ENCODE data around the gene STARD10. TPM values are rescaled to one million over a fixed set of nuclear protein-coding genes. Genes with fewer than 3 reads are reported as not detected.

Gene STARD10
- total RNA-seq, 6 experiments from 2014 or later = 10.8 to 16.9 (median 15.8) TPM

GRCh38 chr11:72778535-72779494 is 15.0 kb downstream of the STARD10 start:
- Mint-ChIP-seq H3K9me3 (no peaks in the 10 kb centered on the region), H3K36me3 (ENCODE audit: low read depth) (no peaks in the 10 kb centered on the region), H3K27me3 (ENCODE audit: insufficient read depth) (peaks cover 5% of the 10 kb centered on the region), H3K27ac (no peak overlapping the region), H3K4me3 (no peak overlapping the region), H3K4me1 (ENCODE audit: low read depth) (peaks cover 3% of the 10 kb centered on the region)
- no peak for DNase-seq
- TF ChIP-seq CTCF (IDR thresholded peaks at IDR 0.05) = no peak

- Mint-ChIP-seq H3K27me3 (ENCODE audit: insufficient read depth) (peaks cover 5% of the 10 kb centered on the region), H3K36me3 (ENCODE audit: low read depth) (no peaks in the 10 kb centered on the region), H3K9me3 (no peaks in the 10 kb centered on the region), H3K4me3 (no peak overlapping the region), H3K4me1 (ENCODE audit: low read depth) (peaks cover 13% of the 10 kb centered on the region), H3K27ac (no peak overlapping the region)
- TF ChIP-seq CTCF (IDR thresholded peaks at IDR 0.05) = no peak
- no peak for DNase-seq
Measured at GRCh38 chr11:72777755-72778278, 16.0 kb downstream of the STARD10 start.

- H3K27me3 Mint-ChIP-seq (ENCODE audit: insufficient read depth) = peaks cover 5% of the 10 kb centered on the region
- no peak for DNase-seq
- H3K9me3 Mint-ChIP-seq = no peaks in the 10 kb centered on the region
- H3K36me3 Mint-ChIP-seq (ENCODE audit: low read depth) = no peaks in the 10 kb centered on the region
- no peak overlapping the region for H3K4me3 Mint-ChIP-seq
- H3K27ac Mint-ChIP-seq = no peak overlapping the region
- TF ChIP-seq CTCF (IDR thresholded peaks at IDR 0.05) = no peak
- peaks cover 21% of the 10 kb centered on the region for H3K4me1 Mint-ChIP-seq (ENCODE audit: low read depth)
Measured at GRCh38 chr11:72776844-72777754, 16.7 kb downstream of the STARD10 start.

- peaks cover 5% of the 10 kb centered on the region for H3K27me3 Mint-ChIP-seq (ENCODE audit: insufficient read depth)
- no peaks in the 10 kb centered on the region for H3K36me3 Mint-ChIP-seq (ENCODE audit: low read depth)
- no peak for TF ChIP-seq CTCF (IDR thresholded peaks at IDR 0.05)
- no peak overlapping the region for H3K27ac Mint-ChIP-seq
- no peak for DNase-seq
- H3K9me3 Mint-ChIP-seq = no peaks in the 10 kb centered on the region
- no peak overlapping the region for H3K4me3 Mint-ChIP-seq
- peaks cover 29% of the 10 kb centered on the region for H3K4me1 Mint-ChIP-seq (ENCODE audit: low read depth)
Measured at GRCh38 chr11:72776117-72776843, 17.6 kb downstream of the STARD10 start.
